Measurements from ENCODE around the gene KRT28. TPM values are rescaled to one million over a fixed set of nuclear protein-coding genes. Genes with fewer than 3 reads are reported as not detected.

Gene KRT28
- total RNA-seq, 4 donors from 2014 or later = 1.0 to 32.0 (median 11.6) TPM

GRCh38 chr17:40813804-40814203, 14.0 kb upstream of the KRT28 start:
- Histone ChIP-seq H3K9me3 (no peaks in the 10 kb centered on the region), H3K4me3 (no peak overlapping the region), H3K27ac (no peak overlapping the region), H3K27me3 (peaks cover 22% of the 10 kb centered on the region), H3K36me3 (no peaks in the 10 kb centered on the region), H3K4me1 (peaks cover 7% of the 10 kb centered on the region)
- 51% methylated on average over 4 of the region's 4 CpGs for WGBS
- DNase-seq (ENCODE audit: low spot score in 2 of 2) = no peak
- TF ChIP-seq EP300 (IDR thresholded peaks at IDR 0.05) (no peak), POLR2A (IDR thresholded peaks at IDR 0.05) (no peak), CTCF (IDR thresholded peaks at IDR 0.05) (no peak), POLR2AphosphoS5 (IDR thresholded peaks at IDR 0.05) (no peak)

GRCh38 chr17:40812639-40813038, 12.9 kb upstream of the KRT28 start:
- Histone ChIP-seq H3K36me3 (no peaks in the 10 kb centered on the region), H3K9me3 (no peaks in the 10 kb centered on the region), H3K4me3 (no peak overlapping the region), H3K27me3 (peaks cover 27% of the 10 kb centered on the region), H3K27ac (no peak overlapping the region), H3K4me1 (no peaks in the 10 kb centered on the region)
- TF ChIP-seq EP300 (IDR thresholded peaks at IDR 0.05) (no peak), CTCF (IDR thresholded peaks at IDR 0.05) (no peak), POLR2AphosphoS5 (IDR thresholded peaks at IDR 0.05) (no peak), POLR2A (IDR thresholded peaks at IDR 0.05) (no peak)
- 88% methylated on average over 3 of the region's 3 CpGs for WGBS
- no peak for DNase-seq (ENCODE audit: low spot score in 2 of 2)

GRCh38 chr17:40810494-40810893, 10.7 kb upstream of the KRT28 start:
- Histone ChIP-seq H3K4me3 (no peak overlapping the region), H3K4me1 (no peaks in the 10 kb centered on the region), H3K27me3 (peaks cover 32% of the 10 kb centered on the region), H3K9me3 (no peaks in the 10 kb centered on the region), H3K36me3 (no peaks in the 10 kb centered on the region), H3K27ac (no peak overlapping the region)
- 66% methylated on average over 6 of the region's 6 CpGs for WGBS
- no peak for TF ChIP-seq EP300 (IDR thresholded peaks at IDR 0.05)
- no peak for TF ChIP-seq POLR2AphosphoS5 (IDR thresholded peaks at IDR 0.05)
- TF ChIP-seq POLR2A (IDR thresholded peaks at IDR 0.05) = no peak
- TF ChIP-seq CTCF (IDR thresholded peaks at IDR 0.05) = no peak
- no peak for DNase-seq (ENCODE audit: low spot score in 2 of 2)

GRCh38 chr17:40809721-40810421, 10.1 kb upstream of the KRT28 start:
- Histone ChIP-seq H3K27ac (no peak overlapping the region), H3K4me1 (no peaks in the 10 kb centered on the region), H3K4me3 (no peak overlapping the region), H3K36me3 (no peaks in the 10 kb centered on the region), H3K9me3 (no peaks in the 10 kb centered on the region), H3K27me3 (peaks cover 32% of the 10 kb centered on the region)
- WGBS = 35% methylated on average over 2 of the region's 2 CpGs
- no peak for TF ChIP-seq EP300 (IDR thresholded peaks at IDR 0.05)
- DNase-seq (ENCODE audit: low spot score in 2 of 2) = no peak

- no peak for TF ChIP-seq POLR2A (IDR thresholded peaks at IDR 0.05)
- no peak for TF ChIP-seq POLR2AphosphoS5 (IDR thresholded peaks at IDR 0.05)
- no peak for TF ChIP-seq CTCF (IDR thresholded peaks at IDR 0.05)
- no peak for TF ChIP-seq EP300 (IDR thresholded peaks at IDR 0.05)
- peaks cover 27% of the 10 kb centered on the region for H3K27me3 ChIP-seq
Observed at GRCh38 chr17:40806131-40806530, 6.4 kb upstream of the KRT28 start.

More at GRCh38 chr17:40806131-40806530, 6.4 kb upstream of the KRT28 start:
- no peaks in the 10 kb centered on the region for H3K36me3 ChIP-seq
- H3K4me3 ChIP-seq = no peak overlapping the region
- no peak overlapping the region for H3K27ac ChIP-seq
- 80% methylated on average over 3 of the region's 3 CpGs for WGBS
- no peak for DNase-seq (ENCODE audit: low spot score in 2 of 2)
- no peaks in the 10 kb centered on the region for H3K9me3 ChIP-seq
- peaks cover 3% of the 10 kb centered on the region for H3K4me1 ChIP-seq
